NCI-H2029 (cell line): ENCODE results near the gene TCN1.

Source experiments
- DNase-seq: peaks from one replicate; lab custom pipeline; 2025; lab: John Stamatoyannopoulos, UW

Gene TCN1

DNA sequence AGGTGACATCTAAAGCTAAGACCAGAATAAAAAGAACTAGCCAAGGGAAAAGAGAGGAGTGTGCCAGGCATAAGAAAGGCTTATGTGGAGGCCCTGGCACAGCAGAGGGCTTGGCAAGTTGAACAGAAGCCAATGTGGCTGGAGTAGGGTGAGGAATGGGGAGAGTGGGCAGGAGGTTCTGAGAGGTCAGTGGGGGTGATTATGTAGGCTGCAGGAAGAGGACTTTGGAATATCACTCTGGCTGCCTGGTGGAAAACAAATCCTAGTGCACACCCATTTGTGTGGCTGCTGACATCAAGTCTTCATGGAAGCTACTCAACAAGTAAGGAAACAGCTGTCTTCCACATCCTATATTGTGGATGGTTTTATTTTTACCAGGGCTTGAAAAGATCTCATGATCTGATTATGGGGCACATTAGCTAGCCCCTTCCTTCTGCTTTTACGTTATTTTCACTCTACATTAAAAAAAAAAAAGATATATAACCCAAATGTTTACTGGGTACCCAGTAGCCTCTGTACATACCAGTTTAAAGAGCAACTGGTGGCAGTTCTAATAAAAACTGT is 59.2 kb downstream of the TCN1 start:
- no peak for DNase-seq

DNA sequence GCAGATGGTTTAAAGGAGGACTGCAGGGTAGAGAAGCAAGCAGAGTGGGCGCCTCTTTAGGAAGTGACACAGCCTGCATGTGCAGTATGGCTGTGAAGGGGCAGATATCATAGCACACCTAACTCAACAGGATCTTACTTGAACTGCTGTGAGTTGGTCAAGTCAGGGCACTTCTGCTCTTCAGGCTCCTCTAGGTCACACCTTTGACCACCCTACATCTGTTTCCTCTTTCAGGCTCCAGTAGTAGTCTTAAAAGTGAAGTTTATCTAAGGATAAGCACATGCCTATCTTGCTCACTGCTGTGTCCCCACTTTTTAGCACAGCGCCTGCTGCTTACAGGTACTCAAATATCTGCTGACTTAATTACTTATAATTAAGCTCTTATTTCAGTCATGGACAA is 62.2 kb downstream of the TCN1 start:
- DNase-seq: no peak
